Lung (tissue), 13 donors: ENCODE results near the gene TXN2. TPM values are rescaled to one million over a fixed set of nuclear protein-coding genes. Genes with fewer than 3 reads are reported as not detected.

Experiments
- ATAC-seq: fragments of 200-7000 bp; cut with Tn5 transposase; one replicate; pipeline ENCODE4 v1.9.1; 2020; ENCODE audit warnings: moderate number of reproducible peaks; ENCODE audit not compliant: insufficient read depth, low FRiP score
- DNase-seq, 3 donors: peaks; one replicate each; pipeline ENCODE4 v3.0.0-alpha.2; 2013 to 2017
- H3K27ac ChIP-seq, 2 donors: one replicate each; pipeline ENCODE4 v1.5.1; 2013; ENCODE audit warnings: mild to moderate bottlenecking in 2 of 2, moderate library complexity in 2 of 2, control low read depth in 1 of 2, inconsistent platforms in 1 of 2, low read depth in 1 of 2, low read length in 1 of 2
- H3K27me3 ChIP-seq, 3 donors: one replicate each; pipeline ENCODE4 v1.5.1; 2013; ENCODE audit warnings: low read length in 2 of 3; ENCODE audit not compliant: control insufficient read depth in 3 of 3, insufficient read depth in 3 of 3
- H3K36me3 ChIP-seq, 4 donors: one replicate each; pipeline ENCODE4 v1.5.1; 2013; ENCODE audit warnings: low read length in 4 of 4, mild to moderate bottlenecking in 1 of 4, moderate library complexity in 1 of 4; ENCODE audit not compliant: control insufficient read depth in 4 of 4, insufficient read depth in 4 of 4
- H3K4me1 ChIP-seq, 5 donors: one replicate each; pipeline ENCODE4 v1.5.1; 2013; ENCODE audit warnings: low read length in 5 of 5, mild to moderate bottlenecking in 2 of 5, moderate library complexity in 1 of 5; ENCODE audit not compliant: control insufficient read depth in 5 of 5, insufficient read depth in 5 of 5
- H3K4me3 ChIP-seq: one replicate; pipeline ENCODE4 v1.5.1; 2013; ENCODE audit warnings: mild to moderate bottlenecking, control low read depth, moderate library complexity
- H3K9ac ChIP-seq, 2 donors: one replicate each; pipeline ENCODE4 v1.5.1; 2013; ENCODE audit warnings: low read length in 2 of 2, control low read depth in 1 of 2; ENCODE audit not compliant: insufficient read depth in 1 of 2
- H3K9me3 ChIP-seq, 4 donors: one replicate each; pipeline ENCODE4 v1.5.1; 2013; ENCODE audit warnings: low read length in 3 of 4, mild to moderate bottlenecking in 1 of 4, moderate library complexity in 1 of 4; ENCODE audit not compliant: control insufficient read depth in 4 of 4, insufficient read depth in 3 of 4
- CTCF ChIP-seq: IDR thresholded peaks from 2 replicates; pipeline ENCODE4 v1.5.1; 2012; ENCODE audit warnings: mild to moderate bottlenecking; ENCODE audit errors: control extremely low read depth, extremely low read depth
- WGBS, 2 donors: extraction: QIAGEN DNeasy Blood & Tissue Kit; methylation state at CpG; one replicate each; pipeline ENCODE4 v1.1.7; 2013; 5-methylcytosine and 5-hydroxymethylcytosine counted together
- polyA plus RNA-seq, 2 donors: library from polyadenylated mRNA; stranded (reverse); fragments of 200-250 nt; gene quantifications; one replicate each; pipeline ENCODE4 v1.2.1, GENCODE V29; 2013
- small RNA-seq: library from RNA; depleted of rRNA; stranded (forward); fragments of <200 nt; gene quantifications from one replicate; pipeline ENCODE3, GENCODE V24; 2014; ENCODE audit warnings: low replicate concordance
- total RNA-seq, 2 donors: library from RNA; depleted of rRNA in 1 of 2; stranded (reverse); fragments of >200 nt in 1 of 2; gene quantifications; one replicate each; pipeline ENCODE4 v1.2.1, GENCODE V29; 2014 to 2021
- donor health status: control.
- donor health status: control.
- donor health status: Bipolar disorder and iron deficiency.
- donor health status: healthy.
- donor health status: DM: yes; HTN: yes; CAD: no.

Gene TXN2
- total and polyA plus RNA-seq, 4 donors: 26.8 to 92.2 (median 78.9) TPM

- DNase-seq (no peak), ATAC-seq (no peak)
- Histone ChIP-seq H3K9ac (no peak overlapping the region), H3K27ac (peak overlapping the region in 1 of 2 donors; percentile 20), H3K4me3 (no peak overlapping the region), H3K9me3 (no peaks in the 10 kb centered on the region), H3K27me3 (no peaks in the 10 kb centered on the region), H3K36me3 (no peaks in the 10 kb centered on the region), H3K4me1 (peaks cover 0 to 18% (median 12%) of the 10 kb centered on the region in 5 donors)
- 54 to 81% methylated on average over 9 of the region's 9 CpGs for WGBS, 2 donors
- TF ChIP-seq CTCF: no peak
Measured at GRCh38 chr22:36417281-36417686, 64.2 kb downstream of the TXN2 start.

Small RNAs within 50 kb of the gene (small RNA-seq; reads per million reads assigned to genes)
- gene RF00019: not detected

Other genes with a start within 250 kb of the TXN2 start
- 10 to 100 TPM; 36.3 to 46.3 TPM for gene APOL2, start 242.1 kb downstream of the TXN2 start, total RNA-seq
- gene APOL2, start 242.1 kb downstream of the TXN2 start, polyA plus RNA-seq: 10 to 100 TPM; 29.5 to 34.4 TPM
- 10 to 100 TPM; 32.3 to 75.0 TPM for gene APOL1, start 228.5 kb downstream of the TXN2 start, total RNA-seq
- gene APOL1, start 228.5 kb downstream of the TXN2 start, polyA plus RNA-seq: 10 to 100 TPM; 39.6 to 60.8 TPM
- 100 to 1,000 TPM; 398 to 667 TPM for gene MYH9, start 93.7 kb downstream of the TXN2 start, total RNA-seq
- gene MYH9, start 93.7 kb downstream of the TXN2 start, polyA plus RNA-seq: 100 to 1,000 TPM; 184 to 266 TPM
- gene FOXRED2, start 25.4 kb upstream of the TXN2 start, total RNA-seq: 10 to 100 TPM; 10.8 to 18.0 TPM
- gene FOXRED2, start 25.4 kb upstream of the TXN2 start, polyA plus RNA-seq: 1 to 10 TPM; 3.9 to 4.8 TPM
- gene EIF3D, start 47.5 kb upstream of the TXN2 start, total RNA-seq: 100 to 1,000 TPM; 123 to 221 TPM
- gene EIF3D, start 47.5 kb upstream of the TXN2 start, polyA plus RNA-seq: 100 to 1,000 TPM; 171 to 176 TPM
- gene CACNG2, start 222.1 kb upstream of the TXN2 start, total RNA-seq: not detected
- not detected for gene CACNG2, start 222.1 kb upstream of the TXN2 start, polyA plus RNA-seq